NOMO-1 treated with dmso at 0.1 percent for 144 hours (cell line): ENCODE data around the gene CLEC4C.
A peak's percentile ranks its signal among the peaks of the same experiment; 100 is the strongest.
"Not testable (repeated sequence)": the region's sequence is repeated elsewhere in the genome, so short reads cannot be mapped to it uniquely, and the experiment has no call there.

Source experiments
- DNase-seq: peaks from one replicate; lab custom pipeline; 2025; ENCODE audit not compliant: unreplicated experiment; lab: John Stamatoyannopoulos, UW

The CLEC4C gene

GRCh38 chr12:7747246-7747645 is at the start of gene CLEC4C:
Gene CLEC4C (minus strand): TSS chr12:7747375. CDS start chr12:7747348, 27 bp downstream.
- DNase-seq, result no peak

DNA sequence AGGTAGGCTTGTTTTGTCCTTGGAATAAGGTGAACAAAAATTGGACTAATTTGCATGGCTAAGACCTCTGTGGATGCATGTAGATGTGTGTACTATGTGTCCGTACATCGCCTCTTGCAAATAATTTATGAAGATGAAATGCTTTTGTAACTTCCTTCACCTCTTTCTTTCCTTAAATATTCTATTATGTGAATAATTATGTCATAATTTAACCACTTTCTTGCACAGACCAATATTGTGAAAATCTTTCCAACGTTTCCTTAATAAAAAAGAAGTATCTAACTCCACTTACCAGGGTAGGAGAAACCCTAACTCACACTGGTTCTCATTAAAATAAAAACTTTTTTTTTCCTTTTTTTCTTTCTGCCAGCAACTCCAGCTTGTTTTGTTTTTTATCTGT is 46.0 kb upstream of the CLEC4C start:
- DNase-seq, result peak; percentile 17

DNA sequence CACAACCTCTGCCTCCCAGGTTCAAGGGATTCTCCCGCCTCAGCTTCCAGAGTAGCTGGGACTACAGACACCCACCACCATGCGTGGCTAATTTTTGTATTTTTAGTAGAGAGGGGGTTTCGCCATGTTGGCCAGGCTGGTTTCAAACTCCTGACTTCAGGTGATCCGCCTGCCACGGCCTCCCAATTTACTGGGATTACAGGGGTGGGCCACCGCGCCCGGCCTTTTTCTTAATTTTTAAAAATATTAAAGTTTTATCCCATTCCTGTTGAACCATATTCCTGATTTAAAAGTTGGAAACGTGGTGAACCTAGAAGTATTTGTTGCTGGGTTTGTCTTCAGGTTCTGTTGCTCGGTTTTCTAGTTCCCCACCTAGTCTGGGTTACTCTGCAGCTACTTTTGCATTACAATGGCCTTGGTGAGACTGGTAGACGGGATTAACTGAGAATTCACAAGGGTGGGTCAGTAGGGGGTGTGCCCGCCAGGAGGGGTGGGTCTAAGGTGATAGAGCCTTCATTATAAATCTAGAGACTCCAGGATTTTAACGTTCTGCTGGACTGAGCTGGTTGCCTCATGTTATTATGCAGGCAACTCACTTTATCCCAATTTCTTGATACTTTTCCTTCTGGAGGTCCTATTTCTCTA is 41.8 kb upstream of the CLEC4C start, which contains the start of gene NANOG:
Gene NANOG, plus strand, starts transcription at position 519 of the 645 bp plus-strand sequence. CDS start 213 bp downstream, outside the sequence.
- not testable (repeated sequence) for DNase-seq

- no peak for DNase-seq
These were observed 41.1 kb upstream of the CLEC4C start for GRCh38 chr12:7788294-7788660.

GRCh38 chr12:7787574-7788293 is 40.6 kb upstream of the CLEC4C start:
- peak; percentile 13 for DNase-seq

DNA sequence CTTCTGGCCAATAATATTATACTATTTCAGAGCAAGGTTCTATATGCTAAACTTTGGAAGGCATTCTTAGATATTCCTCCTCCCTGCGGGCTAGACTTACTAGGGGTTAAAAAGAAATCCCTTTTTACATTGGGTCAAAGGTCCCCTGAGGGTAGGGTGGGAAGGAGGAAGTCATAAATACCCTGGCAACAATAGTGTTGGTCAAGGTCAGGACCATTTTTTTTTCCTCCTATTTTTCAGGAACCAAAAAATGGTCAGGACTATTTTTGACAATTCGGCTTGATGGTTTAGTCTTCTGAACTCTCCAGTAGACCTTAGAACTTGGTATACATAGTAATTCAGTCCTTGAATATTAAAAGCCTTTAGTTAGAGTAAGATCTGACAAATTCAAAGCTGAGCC is 37.5 kb upstream of the CLEC4C start:
- DNase-seq, result no peak

GRCh38 chr12:7783433-7783832 is 36.3 kb upstream of the CLEC4C start:
- not testable (repeated sequence) for DNase-seq

DNA sequence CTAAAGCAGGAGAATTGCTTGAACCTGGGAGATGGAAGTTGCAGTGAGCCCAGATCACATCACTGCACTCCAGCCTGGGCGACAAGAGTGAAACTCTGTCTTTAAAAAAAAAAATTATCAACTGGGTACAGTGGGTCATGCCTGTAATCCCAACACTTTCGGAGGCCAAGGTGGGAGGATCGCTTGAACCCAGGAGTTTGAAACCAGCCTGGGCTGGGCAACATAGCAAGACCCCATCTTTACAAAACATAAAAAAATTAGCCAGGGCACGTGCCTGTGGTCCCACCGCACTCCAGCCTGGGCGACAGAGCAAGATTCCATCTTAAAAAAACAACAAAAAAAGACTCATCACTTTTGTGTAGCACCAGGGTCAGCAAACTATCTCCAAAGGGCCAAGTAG is 34.9 kb upstream of the CLEC4C start:
- no peak for DNase-seq

DNA sequence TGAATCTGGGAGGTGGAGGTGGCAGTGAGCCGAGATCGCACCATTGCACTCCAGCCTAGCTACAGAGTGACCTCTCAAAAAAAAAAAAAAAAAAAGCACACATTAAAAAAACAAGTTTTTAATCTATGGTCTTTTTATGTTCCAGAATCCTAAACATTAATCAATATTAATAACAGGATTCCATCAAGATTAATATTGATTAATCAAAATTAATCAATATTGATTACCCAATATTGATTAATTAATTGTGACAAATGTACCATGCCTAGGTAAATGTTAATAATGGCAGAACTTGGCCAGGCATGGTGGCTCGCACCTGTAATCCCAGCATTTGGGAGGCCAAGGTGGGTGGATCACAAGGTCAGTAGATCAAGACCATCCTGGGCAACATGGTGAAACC is 34.1 kb upstream of the CLEC4C start:
- DNase-seq, result no peak

- DNase-seq, result no peak
These were observed 22.8 kb upstream of the CLEC4C start for GRCh38 chr12:7769999-7770398.

DNA sequence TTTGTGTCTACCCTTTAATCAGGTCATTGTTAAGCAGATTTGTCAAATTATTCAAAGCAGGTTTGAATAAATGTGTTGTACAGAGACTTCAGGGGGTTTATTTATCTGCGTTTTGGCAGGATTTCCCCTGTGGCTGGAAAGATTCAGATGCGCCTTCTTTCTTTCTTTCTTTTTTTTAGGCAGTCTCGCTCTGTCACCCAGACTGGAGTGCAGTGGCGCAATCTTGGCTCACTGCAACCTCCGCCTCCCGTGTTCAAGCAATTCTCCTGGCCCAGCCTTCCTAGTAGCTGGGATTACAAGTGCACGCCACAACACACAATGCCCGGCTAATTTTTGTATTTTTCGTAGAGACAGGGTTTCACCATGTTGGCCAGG is 11.6 kb upstream of the CLEC4C start:
- DNase-seq, result no peak

DNA sequence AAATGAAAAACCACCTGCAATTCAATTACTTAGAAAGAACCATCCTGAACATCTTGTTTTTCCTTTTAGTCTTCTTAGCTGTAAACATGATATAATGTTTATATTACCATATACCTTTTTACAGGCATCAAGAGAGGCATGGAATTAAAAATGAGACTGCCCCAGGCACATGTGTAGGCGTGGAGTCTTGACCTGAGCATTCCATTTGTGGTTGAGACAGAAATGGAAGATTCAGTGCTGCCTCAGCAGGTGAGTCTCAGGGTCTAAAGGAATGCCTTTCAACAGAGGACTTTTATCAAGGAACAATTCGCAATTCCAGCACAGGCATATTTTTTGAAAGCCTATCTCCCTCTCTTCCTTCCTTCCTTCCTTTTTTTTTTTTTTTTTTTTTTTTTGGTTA is 9.8 kb upstream of the CLEC4C start:
- no peak for DNase-seq

DNA sequence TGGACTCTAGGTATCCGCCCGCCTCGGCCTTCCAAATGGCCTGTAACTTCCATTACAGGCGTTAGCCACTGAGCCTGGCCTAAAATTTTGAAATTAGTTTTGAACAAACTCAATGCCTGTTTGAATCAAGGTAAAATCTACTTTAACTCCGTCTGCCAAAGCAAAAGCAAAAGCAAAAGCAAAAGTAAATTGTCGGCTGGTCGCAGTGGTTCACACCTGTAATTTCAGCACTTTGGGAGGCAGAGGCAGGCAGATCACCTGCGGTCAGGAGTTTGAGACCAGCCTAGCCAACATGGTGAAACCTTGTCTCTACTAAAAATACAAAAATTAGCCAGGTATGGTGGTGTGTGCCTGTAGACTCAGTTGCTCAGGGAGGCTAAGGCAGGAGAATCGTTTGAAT is 8.5 kb upstream of the CLEC4C start:
- DNase-seq, result not testable (repeated sequence)

DNA sequence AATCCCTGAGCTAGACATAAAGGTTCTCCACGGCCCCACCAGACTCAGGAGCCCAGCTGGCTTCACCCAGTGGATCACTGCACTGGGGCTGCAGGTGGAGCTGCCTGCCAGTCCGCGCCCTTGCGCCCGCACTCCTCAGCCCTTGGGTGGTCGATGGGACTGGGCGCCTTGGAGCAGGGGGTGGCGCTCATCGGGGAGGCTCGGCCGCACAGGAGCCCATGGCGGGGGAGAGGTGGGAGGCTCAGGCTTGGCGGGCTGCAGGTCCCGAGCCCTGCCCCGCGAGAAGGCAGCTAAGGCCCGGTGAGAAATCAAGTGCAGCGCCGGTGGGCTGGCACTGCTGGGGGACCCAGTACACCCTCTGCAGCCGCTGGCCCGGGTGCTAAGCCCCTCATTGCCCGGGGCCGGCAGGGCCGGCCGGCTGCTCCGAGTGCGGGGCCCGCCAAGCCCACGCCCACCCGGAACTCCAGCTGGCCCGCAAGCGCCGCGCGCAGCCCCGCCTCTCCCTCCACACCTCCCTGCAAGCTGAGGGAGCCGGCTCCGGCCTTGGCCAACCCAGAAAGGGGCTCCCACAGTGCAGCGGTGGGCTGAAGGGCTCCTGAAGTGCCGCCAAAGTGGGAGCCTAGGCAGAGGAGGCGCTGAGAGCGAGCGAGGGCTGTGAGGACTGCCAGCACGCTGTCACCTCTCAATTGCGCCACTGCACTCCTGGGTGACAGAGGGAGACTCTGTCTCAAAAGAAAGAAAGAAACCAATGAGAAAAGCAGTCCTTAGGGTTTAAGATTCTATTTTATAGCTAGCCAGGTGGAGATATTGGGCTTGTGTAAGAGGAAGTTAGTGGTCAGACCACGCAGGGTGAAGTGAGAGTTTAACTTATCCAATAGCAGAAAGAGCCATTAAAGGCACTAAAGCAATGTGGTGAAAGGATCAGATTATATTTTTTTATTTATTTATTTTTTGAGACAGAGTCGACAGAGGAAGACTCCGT is 5.1 kb upstream of the CLEC4C start:
- DNase-seq, result peak; percentile 58

DNA sequence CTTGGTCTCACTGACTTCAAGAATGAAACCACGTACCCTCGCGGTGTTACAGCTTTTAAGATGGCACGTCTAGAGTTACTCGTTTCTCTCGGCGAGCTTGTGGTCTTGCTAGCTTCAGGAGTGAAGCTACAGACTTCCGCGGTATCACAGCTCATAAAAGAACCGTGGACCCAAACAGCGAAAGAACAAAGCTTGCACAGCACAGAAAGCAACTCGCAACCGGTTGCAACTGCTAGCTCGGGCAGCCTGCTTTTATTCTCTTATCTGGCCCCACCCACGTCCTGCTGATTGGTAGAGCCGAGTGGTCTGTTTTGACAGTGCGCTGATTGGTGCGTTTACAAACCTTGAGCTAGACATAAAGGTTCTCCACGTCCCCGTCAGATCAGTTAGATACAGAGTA is 4.2 kb upstream of the CLEC4C start:
- DNase-seq, result no peak

- no peak for DNase-seq
These were observed 3.2 kb upstream of the CLEC4C start for GRCh38 chr12:7750350-7750749.

GRCh38 chr12:7749442-7749841 is 2.3 kb upstream of the CLEC4C start:
- DNase-seq, result no peak

- no peak for DNase-seq
These were observed 1.7 kb upstream of the CLEC4C start for GRCh38 chr12:7748852-7749251.

DNA sequence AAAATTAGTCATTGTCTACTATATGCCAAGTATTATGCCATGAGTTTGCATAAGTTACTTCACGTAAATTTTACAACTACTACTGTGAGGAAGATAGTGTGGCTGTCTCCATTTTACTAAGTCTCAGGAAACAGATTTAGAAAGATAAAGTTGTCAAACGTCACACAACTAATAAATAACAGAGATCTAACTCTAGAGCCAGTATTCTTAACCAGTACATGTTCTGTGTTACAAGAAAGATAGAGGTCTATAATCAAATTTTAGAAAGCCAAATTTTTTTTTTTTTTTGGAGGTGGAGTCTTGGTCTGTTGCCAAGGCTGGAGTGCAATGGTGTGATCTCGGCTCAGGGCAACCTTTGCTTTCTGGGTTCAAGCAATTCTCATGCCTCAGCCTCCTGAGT is 14.2 kb downstream of the CLEC4C start:
- DNase-seq, result no peak

DNA sequence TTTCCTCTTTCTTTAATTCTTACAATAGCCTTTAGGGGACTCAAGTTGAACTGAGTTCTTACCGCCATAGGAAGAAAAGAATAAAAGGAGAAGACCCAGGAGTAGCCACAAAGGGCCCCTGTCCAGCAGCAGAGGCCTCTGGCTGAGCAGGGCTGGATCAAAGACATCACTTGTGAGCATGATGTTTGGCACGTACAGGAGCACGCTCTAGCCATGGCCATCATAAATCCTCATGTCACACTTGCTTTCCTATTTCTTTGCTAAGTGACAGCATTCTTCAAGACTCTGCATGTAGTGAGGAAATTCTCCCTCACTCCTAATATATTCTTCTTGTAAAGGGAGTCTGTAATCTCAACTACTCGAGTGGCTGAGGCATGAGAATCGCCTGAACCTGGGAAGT is 15.7 kb downstream of the CLEC4C start:
- no peak for DNase-seq

- DNase-seq, result not testable (repeated sequence)
These were observed 16.2 kb downstream of the CLEC4C start for GRCh38 chr12:7730984-7731383.

- DNase-seq, result no peak
These were observed 17.4 kb downstream of the CLEC4C start for GRCh38 chr12:7729746-7730145.
